ENCODE measurements around the gene TBCE.

DNA sequence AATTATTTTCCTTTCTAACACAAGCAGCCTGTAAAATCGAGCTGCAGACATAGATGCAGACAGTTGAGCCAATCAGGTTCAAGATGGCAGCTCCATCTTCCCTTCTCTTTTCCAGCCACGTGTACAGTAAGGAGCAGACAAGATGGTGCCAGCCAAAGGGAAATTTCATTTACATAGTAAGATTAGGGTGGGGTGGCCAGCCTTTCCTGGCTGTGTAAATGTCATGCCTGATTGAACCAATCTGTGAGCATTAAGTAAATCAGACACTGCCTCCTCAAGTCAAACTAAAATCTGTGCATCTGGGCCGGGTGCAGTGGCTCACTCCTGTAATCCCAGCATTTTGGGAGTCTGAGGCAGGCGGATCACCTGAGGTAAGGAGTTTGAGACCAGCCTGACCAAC, 60.2 kb downstream of the TBCE start:
- TF ChIP-seq ZFX (IDR thresholded peaks at IDR 0.05) (no peak), SIN3A (IDR thresholded peaks at IDR 0.05; ENCODE audit: low read depth) (no peak), POLR2AphosphoS5 (IDR thresholded peaks at IDR 0.05; ENCODE audit: low read depth, low read length) (no peak), EZH2 (IDR thresholded peaks at IDR 0.05) (no peak)
- TF ChIP-seq, protein P1, sequence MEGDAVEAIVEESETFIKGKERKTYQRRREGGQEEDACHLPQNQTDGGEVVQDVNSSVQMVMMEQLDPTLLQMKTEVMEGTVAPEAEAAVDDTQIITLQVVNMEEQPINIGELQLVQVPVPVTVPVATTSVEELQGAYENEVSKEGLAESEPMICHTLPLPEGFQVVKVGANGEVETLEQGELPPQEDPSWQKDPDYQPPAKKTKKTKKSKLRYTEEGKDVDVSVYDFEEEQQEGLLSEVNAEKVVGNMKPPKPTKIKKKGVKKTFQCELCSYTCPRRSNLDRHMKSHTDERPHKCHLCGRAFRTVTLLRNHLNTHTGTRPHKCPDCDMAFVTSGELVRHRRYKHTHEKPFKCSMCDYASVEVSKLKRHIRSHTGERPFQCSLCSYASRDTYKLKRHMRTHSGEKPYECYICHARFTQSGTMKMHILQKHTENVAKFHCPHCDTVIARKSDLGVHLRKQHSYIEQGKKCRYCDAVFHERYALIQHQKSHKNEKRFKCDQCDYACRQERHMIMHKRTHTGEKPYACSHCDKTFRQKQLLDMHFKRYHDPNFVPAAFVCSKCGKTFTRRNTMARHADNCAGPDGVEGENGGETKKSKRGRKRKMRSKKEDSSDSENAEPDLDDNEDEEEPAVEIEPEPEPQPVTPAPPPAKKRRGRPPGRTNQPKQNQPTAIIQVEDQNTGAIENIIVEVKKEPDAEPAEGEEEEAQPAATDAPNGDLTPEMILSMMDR (IDR thresholded peaks at IDR 0.05 in 2 of 3, conservative IDR thresholded peaks at IDR 0.05 in 1 of 3; ENCODE audit: borderline replicate concordance in 1 of 3, insufficient read depth in 1 of 3, low read depth in 2 of 3, low read length in 2 of 3) = no peak
- TF ChIP-seq, protein P2, sequence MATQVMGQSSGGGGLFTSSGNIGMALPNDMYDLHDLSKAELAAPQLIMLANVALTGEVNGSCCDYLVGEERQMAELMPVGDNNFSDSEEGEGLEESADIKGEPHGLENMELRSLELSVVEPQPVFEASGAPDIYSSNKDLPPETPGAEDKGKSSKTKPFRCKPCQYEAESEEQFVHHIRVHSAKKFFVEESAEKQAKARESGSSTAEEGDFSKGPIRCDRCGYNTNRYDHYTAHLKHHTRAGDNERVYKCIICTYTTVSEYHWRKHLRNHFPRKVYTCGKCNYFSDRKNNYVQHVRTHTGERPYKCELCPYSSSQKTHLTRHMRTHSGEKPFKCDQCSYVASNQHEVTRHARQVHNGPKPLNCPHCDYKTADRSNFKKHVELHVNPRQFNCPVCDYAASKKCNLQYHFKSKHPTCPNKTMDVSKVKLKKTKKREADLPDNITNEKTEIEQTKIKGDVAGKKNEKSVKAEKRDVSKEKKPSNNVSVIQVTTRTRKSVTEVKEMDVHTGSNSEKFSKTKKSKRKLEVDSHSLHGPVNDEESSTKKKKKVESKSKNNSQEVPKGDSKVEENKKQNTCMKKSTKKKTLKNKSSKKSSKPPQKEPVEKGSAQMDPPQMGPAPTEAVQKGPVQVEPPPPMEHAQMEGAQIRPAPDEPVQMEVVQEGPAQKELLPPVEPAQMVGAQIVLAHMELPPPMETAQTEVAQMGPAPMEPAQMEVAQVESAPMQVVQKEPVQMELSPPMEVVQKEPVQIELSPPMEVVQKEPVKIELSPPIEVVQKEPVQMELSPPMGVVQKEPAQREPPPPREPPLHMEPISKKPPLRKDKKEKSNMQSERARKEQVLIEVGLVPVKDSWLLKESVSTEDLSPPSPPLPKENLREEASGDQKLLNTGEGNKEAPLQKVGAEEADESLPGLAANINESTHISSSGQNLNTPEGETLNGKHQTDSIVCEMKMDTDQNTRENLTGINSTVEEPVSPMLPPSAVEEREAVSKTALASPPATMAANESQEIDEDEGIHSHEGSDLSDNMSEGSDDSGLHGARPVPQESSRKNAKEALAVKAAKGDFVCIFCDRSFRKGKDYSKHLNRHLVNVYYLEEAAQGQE (IDR thresholded peaks at IDR 0.05; ENCODE audit: low read depth) = no peak

Data from HCT116 (cell line).